Muscle layer of colon (tissue), 2 donors: Measurements from ENCODE around the gene RAPGEF2.
"Not testable (repeated sequence)": the region's sequence is repeated elsewhere in the genome, so short reads cannot be mapped to it uniquely, and the experiment has no call there.

Experiments used
- H3K27ac ChIP-seq: one replicate; pipeline ENCODE4 v1.7.0; 2013; ENCODE audit warnings: low read depth, mild to moderate bottlenecking, low read length, moderate library complexity
- H3K27me3 ChIP-seq, 2 donors: one replicate each; pipeline ENCODE4 v1.7.0; 2013; ENCODE audit warnings: low read length in 2 of 2, mild to moderate bottlenecking in 2 of 2; ENCODE audit not compliant: insufficient read depth in 2 of 2, control insufficient read depth in 1 of 2
- H3K36me3 ChIP-seq: one replicate; pipeline ENCODE4 v1.7.0; 2013; ENCODE audit warnings: mild to moderate bottlenecking, low read length; ENCODE audit not compliant: insufficient read depth
- H3K4me1 ChIP-seq: one replicate; pipeline ENCODE4 v1.7.0; 2013; ENCODE audit warnings: mild to moderate bottlenecking, low read length; ENCODE audit not compliant: insufficient read depth
- H3K4me3 ChIP-seq, 2 donors: one replicate each; pipeline ENCODE4 v1.7.0; 2013; ENCODE audit warnings: low read length in 2 of 2, low read depth in 1 of 2, mild to moderate bottlenecking in 1 of 2, moderate library complexity in 1 of 2
- H3K9ac ChIP-seq: one replicate; pipeline ENCODE4 v1.7.0; 2013; ENCODE audit warnings: low read length
- H3K9me3 ChIP-seq: one replicate; pipeline ENCODE4 v1.7.0; 2013; ENCODE audit warnings: mild to moderate bottlenecking, low read length
- donor health status: abdominal sarcoma.
- donor health status: Adenocarcinoma of cecum.

The RAPGEF2 gene

DNA sequence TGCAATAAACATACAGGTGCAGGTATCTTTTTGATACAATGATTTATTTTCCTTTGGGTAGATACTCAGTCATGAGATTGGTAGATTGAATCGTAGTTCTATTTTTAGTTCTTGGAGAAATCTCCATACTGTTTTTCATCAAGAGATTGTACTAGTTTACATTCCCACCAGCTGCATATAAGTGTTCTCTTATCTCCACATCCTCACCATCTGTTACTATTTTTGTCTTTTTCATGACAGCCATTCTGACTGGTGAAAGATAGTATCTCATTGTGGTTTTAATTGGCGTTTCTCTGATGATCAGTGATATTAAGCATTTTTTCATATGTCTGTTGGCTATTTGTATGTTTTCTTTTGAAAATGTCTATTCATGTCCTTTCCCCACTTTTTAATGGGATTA lies 202.2 kb downstream of the RAPGEF2 start:
- Histone ChIP-seq H3K9ac (no peak overlapping the region), H3K9me3 (no peaks in the 10 kb centered on the region), H3K27ac (no peak overlapping the region), H3K36me3 (peaks cover 4% of the 10 kb centered on the region), H3K4me1 (no peaks in the 10 kb centered on the region), H3K27me3 (no peaks in the 10 kb centered on the region), H3K4me3 (no peak overlapping the region)

DNA sequence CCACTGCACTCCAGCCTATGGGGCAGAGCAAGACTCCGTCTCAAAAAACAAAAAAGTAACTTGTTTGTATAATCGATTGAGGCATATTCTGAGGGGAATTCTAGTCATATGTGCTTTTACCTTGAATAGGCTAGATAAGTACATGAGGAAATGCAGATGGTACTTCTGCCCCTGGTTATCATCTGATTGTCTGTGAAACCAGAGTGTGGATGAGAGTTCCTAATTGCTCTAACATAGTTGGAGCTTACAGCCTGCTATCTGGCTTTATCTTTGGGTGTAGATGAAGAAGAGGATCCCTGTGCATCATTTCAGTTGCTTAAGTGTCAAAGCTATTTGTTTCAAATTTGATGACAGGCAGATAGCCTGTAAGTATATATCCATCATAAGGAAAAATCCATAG lies 205.1 kb downstream of the RAPGEF2 start:
- H3K36me3 ChIP-seq = peaks cover 4% of the 10 kb centered on the region
- H3K9ac ChIP-seq = no peak overlapping the region
- H3K4me3 ChIP-seq = no peak overlapping the region
- H3K27me3 ChIP-seq = no peaks in the 10 kb centered on the region
- H3K4me1 ChIP-seq = no peaks in the 10 kb centered on the region
- no peaks in the 10 kb centered on the region for H3K9me3 ChIP-seq
- no peak overlapping the region for H3K27ac ChIP-seq

DNA sequence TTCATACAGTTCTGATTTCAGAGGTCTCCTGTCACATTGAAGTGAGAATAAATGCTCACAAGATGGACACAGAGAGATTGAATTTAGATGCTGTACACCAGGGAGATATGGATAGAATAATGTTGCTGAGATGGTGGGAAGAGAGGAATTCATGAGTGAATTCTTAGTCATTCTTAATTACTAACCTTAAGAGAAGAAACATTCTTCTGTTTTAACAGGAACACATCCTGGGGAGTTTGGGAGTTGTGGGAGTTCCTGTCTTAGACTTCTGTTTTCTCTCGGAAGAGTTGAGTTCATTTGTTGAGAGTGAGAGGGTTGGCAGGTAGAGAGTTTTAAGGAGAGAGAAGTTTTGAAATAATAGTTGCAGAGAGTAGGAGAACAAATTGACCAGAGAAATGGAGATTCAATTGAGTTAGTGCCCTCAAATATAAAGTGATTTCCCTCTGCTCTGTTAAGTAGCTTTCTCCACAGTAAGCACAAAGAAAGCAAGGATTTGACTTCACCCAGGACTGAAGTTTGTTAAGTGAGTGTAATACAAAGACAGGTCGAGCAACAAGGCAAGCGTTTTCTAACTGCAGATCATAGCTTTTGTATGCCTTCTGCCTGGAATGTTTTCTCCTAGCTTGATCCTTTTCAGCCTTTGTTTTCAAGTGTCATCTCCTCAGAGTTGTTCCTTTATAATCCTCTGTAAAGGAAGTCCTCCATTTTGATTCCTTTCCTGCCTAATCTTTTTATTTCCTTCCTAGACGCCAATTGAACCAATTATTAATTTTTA lies 205.9 kb downstream of the RAPGEF2 start:
- no peak overlapping the region for H3K4me3 ChIP-seq

DNA sequence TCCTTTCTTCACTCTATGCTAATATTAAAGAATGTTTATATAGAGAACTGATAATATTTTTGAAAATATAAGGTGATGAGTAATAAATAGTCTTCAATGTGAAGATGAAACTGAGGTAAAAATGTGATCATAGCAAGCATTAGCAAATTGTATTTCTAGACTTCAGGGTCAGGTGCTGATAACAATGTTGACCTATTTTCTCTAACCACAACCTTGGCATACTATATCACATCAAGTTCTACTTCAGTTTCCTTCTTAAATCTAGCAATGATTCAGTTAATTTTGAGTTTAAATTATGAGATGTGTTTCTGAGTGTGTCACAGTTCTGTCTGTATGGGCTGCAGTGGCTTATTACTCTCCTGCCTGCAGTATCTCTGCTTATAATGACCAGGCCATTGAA lies 209.4 kb downstream of the RAPGEF2 start:
- Histone ChIP-seq H3K9me3 (no peaks in the 10 kb centered on the region), H3K27ac (no peak overlapping the region), H3K4me1 (no peaks in the 10 kb centered on the region), H3K36me3 (peaks cover 4% of the 10 kb centered on the region), H3K27me3 (no peaks in the 10 kb centered on the region), H3K4me3 (no peak overlapping the region), H3K9ac (no peak overlapping the region)

More for the DNA sequence above, 205.9 kb downstream of the RAPGEF2 start:
- Histone ChIP-seq H3K36me3 (peaks cover 4% of the 10 kb centered on the region), H3K27ac (no peak overlapping the region), H3K27me3 (no peaks in the 10 kb centered on the region), H3K9me3 (no peaks in the 10 kb centered on the region), H3K4me1 (no peaks in the 10 kb centered on the region), H3K9ac (no peak overlapping the region)

DNA sequence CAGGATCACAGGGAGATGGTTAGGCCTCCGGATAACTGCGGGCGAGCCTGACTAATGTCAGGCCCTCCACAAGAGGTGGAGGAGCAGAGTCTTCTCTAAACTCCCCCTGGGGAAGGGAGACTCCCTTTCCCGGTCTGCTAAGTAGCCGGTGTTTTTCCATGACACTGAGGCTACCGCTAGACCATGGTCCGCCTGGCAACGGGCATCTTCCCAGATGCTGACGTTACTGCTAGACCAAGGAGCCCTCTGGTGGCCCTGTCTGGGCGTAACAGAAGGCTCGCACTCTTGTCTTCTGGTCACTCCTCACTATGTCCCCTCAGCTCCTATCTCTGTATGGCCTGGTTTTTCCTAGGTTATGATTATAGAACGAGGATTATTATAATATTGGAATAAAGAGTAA lies 213.0 kb downstream of the RAPGEF2 start:
- H3K27ac ChIP-seq, H3K9ac ChIP-seq, H3K36me3 ChIP-seq, H3K27me3 ChIP-seq, H3K9me3 ChIP-seq, H3K4me1 ChIP-seq, H3K4me3 ChIP-seq: not testable (repeated sequence)

DNA sequence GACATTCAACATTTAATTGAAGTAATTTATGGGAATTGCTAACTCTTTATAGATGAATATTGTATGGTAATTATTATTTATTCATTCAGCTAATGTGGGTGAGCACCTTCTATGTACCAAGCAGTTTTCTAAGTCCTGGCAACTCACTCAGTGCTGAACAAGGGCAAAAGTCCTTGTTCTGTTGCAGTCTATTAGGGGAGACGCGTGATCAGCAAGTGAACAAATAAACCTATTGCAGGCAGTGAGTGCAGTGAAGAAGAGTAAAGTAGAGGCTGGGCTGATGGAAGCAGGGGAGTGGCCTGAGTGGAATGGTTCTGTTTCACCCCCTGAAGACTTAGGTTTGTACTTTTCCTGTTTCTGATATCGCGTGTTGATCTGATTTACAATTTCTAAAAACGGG lies 214.3 kb downstream of the RAPGEF2 start:
- no peak overlapping the region for H3K4me3 ChIP-seq
- H3K9me3 ChIP-seq = no peaks in the 10 kb centered on the region
- H3K36me3 ChIP-seq = peaks cover 4% of the 10 kb centered on the region
- H3K27ac ChIP-seq = no peak overlapping the region
- H3K27me3 ChIP-seq = no peaks in the 10 kb centered on the region
- no peaks in the 10 kb centered on the region for H3K4me1 ChIP-seq
- no peak overlapping the region for H3K9ac ChIP-seq

DNA sequence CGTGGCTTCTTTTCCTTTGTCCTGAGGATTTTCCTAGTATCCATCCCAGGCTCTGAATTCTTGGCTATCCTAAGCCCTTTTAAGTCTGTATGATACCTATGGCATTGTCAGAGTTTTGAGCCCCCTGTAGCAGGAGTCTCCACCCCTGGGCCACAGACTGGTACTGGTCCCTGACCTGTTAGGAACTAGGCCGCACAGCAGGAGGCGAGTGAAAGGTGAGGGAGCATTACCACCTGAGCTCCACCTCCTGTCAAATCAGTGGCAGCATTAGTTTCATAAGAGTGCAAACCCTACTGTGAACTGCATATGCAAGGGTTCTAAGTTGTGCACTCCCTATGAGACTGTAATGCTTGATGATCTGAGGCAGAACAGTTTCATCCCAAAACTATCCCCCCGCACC lies 216.1 kb downstream of the RAPGEF2 start:
- Histone ChIP-seq H3K9ac (no peak overlapping the region), H3K4me1 (no peaks in the 10 kb centered on the region), H3K27ac (no peak overlapping the region), H3K4me3 (no peak overlapping the region), H3K27me3 (no peaks in the 10 kb centered on the region), H3K36me3 (peaks cover 13% of the 10 kb centered on the region), H3K9me3 (no peaks in the 10 kb centered on the region)

DNA sequence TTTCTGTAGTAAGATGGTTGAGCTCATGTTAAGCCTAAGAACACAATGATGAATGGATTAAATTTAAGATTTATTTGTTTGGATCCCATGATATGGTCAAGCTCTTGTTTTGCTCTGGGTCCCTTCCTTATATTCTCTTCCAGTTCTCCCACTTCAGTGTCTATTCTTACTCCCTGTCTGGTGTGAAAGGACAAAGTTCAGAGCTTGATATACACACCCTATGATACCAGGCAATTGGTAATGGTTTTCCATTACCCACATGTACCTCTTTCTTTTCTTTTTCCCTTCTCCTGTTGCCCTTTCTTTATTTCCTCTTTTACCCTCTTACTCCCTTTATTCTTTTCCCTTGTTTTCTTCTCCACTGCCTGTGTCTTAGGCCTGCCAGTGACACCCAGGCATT lies 223.6 kb downstream of the RAPGEF2 start:
- H3K36me3 ChIP-seq = peaks cover 18% of the 10 kb centered on the region
- no peak overlapping the region for H3K27ac ChIP-seq
- no peak overlapping the region for H3K4me3 ChIP-seq
- H3K27me3 ChIP-seq = no peaks in the 10 kb centered on the region
- H3K9me3 ChIP-seq = no peaks in the 10 kb centered on the region
- no peak overlapping the region for H3K9ac ChIP-seq
- no peaks in the 10 kb centered on the region for H3K4me1 ChIP-seq

DNA sequence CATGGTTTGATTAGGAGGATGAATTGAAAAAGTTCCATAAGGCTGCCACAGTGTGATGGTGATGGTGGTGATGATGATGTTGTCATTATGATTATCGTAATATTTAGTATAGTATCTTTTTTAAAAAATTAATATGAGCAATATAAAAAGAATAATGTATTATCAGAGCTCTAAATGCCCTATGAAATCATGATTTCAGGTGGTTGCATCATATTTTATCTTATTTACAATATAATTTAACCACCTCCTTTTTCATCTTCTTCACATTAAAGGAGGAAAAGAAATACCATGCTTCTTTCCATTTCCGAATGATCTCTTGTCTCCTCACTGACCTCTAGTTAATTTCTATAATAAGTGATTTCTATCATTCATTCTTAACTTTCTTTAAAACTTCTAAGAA lies 225.9 kb downstream of the RAPGEF2 start:
- no peaks in the 10 kb centered on the region for H3K4me1 ChIP-seq
- H3K9me3 ChIP-seq = no peaks in the 10 kb centered on the region
- no peaks in the 10 kb centered on the region for H3K27me3 ChIP-seq
- H3K9ac ChIP-seq = no peak overlapping the region
- H3K27ac ChIP-seq = no peak overlapping the region
- no peak overlapping the region for H3K4me3 ChIP-seq
- H3K36me3 ChIP-seq = peaks cover 16% of the 10 kb centered on the region

DNA sequence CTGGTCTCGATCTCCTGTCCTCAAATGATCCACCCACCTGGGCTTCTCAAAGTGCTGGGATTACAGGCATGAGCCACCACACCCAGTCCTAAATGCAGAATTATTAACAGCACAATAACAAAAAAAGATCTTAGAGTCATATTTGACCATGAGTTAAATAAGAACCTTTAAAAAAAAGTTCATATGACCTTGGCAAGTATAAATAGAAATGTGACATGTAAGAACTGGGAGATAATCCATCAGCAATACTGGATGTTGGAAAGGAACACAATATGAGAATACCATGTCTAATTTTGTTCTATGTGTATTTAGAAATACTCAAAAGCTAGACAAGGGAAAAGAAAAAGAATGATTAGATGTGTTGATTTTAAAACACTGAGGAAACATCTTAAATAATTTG lies 231.6 kb downstream of the RAPGEF2 start:
- peaks cover 26% of the 10 kb centered on the region for H3K36me3 ChIP-seq

DNA sequence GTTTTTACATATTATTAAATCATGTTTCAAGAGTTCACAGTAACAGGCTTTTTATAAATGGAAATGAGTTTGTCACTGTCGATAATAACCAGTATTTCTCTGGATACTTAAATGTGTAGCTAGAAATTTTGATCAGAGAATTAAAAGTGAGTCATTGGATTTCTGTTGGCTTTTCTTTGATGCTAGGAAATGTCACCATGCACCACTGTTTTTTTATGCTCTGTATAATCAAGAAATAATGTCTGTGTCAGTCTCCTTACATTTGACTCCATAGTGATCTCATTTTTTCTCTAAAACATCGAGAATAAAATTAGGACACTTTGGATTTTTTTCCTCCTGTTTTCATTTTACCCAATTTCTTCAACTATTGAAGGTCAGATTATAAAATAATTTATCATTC lies 234.2 kb downstream of the RAPGEF2 start:
- H3K9ac ChIP-seq = no peak overlapping the region
- peaks cover 26% of the 10 kb centered on the region for H3K36me3 ChIP-seq
- H3K4me3 ChIP-seq = no peak overlapping the region
- no peaks in the 10 kb centered on the region for H3K4me1 ChIP-seq
- no peaks in the 10 kb centered on the region for H3K9me3 ChIP-seq
- no peak overlapping the region for H3K27ac ChIP-seq
- H3K27me3 ChIP-seq = no peaks in the 10 kb centered on the region

More for the DNA sequence above, 231.6 kb downstream of the RAPGEF2 start:
- Histone ChIP-seq H3K9ac (no peak overlapping the region), H3K27me3 (no peaks in the 10 kb centered on the region), H3K4me1 (no peaks in the 10 kb centered on the region), H3K27ac (no peak overlapping the region), H3K9me3 (no peaks in the 10 kb centered on the region), H3K4me3 (no peak overlapping the region)

DNA sequence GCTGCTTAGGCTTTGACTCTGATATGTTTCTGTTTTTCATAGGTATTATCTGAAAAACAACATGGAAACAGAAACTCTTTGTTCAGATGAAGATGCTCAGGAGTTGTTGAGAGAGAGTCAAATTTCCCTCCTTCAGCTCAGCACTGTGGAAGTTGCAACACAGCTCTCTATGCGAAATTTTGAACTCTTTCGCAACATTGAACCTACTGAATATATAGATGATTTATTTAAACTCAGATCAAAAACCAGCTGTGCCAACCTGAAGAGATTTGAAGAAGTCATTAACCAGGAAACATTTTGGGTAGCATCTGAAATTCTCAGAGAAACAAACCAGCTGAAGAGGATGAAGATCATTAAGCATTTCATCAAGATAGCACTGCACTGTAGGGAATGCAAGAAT lies 238.6 kb downstream of the RAPGEF2 start:
- H3K4me3 ChIP-seq = no peak overlapping the region
- no peak overlapping the region for H3K9ac ChIP-seq
- H3K9me3 ChIP-seq = no peaks in the 10 kb centered on the region
- H3K27me3 ChIP-seq = no peaks in the 10 kb centered on the region
- H3K4me1 ChIP-seq = no peaks in the 10 kb centered on the region
- no peak overlapping the region for H3K27ac ChIP-seq
- peaks cover 59% of the 10 kb centered on the region for H3K36me3 ChIP-seq
